IMR-90 (cell line): Measurements from ENCODE around the gene PCSK6.

ENCODE experiments used
- BHLHE40 ChIP-seq: fragments of 150-350 bp; IDR thresholded peaks from 2 replicates; pipeline ENCODE4 v1.6.1; 2016; ENCODE audit warnings: mild to moderate bottlenecking, low read depth, low read length
- CEBPB ChIP-seq: IDR thresholded peaks from 2 replicates; pipeline ENCODE4 v1.6.1; 2012; ENCODE audit warnings: low read depth, low read length, improper control_type of control experiment
- CHD1 ChIP-seq: IDR thresholded peaks from 2 replicates; pipeline ENCODE4 v1.6.1; 2012; ENCODE audit warnings: low read depth, low read length, improper control_type of control experiment
- CTCF ChIP-seq: conservative IDR thresholded peaks from 2 replicates; pipeline ENCODE4 v1.5.1; 2012; ENCODE audit warnings: mild to moderate bottlenecking, low read depth, low read length, improper control_type of control experiment
- FOS ChIP-seq: fragments of 150-350 bp; IDR thresholded peaks from 2 replicates; pipeline ENCODE4 v1.6.1; 2016; ENCODE audit warnings: low read depth, low read length
- MAFK ChIP-seq: IDR thresholded peaks from 2 replicates; pipeline ENCODE4 v1.6.1; 2012; ENCODE audit warnings: low read depth, low read length, improper control_type of control experiment
- MAZ ChIP-seq: IDR thresholded peaks from 2 replicates; pipeline ENCODE4 v1.6.1; 2012; ENCODE audit warnings: low read depth, mild to moderate bottlenecking, low read length, improper control_type of control experiment, moderate library complexity, borderline replicate concordance
- NFE2L2 ChIP-seq: fragments of 150-350 bp; IDR thresholded peaks from 2 replicates; pipeline ENCODE4 v1.6.1; 2016; ENCODE audit warnings: low read depth, mild to moderate bottlenecking, low read length
- POLR2A ChIP-seq: IDR thresholded peaks from 2 replicates; pipeline ENCODE4 v1.6.1; 2012; ENCODE audit warnings: mild to moderate bottlenecking, low read depth, low read length
- RAD21 ChIP-seq: IDR thresholded peaks from 2 replicates; pipeline ENCODE4 v1.6.1; 2012; ENCODE audit warnings: low read length, improper control_type of control experiment
- RCOR1 ChIP-seq: IDR thresholded peaks from 2 replicates; pipeline ENCODE4 v1.6.1; 2012; ENCODE audit warnings: mild to moderate bottlenecking, low read length, improper control_type of control experiment; ENCODE audit not compliant: insufficient replicate concordance
- RFX5 ChIP-seq: IDR thresholded peaks from 2 replicates; pipeline ENCODE4 v1.8.0; 2012; ENCODE audit warnings: low read depth, mild to moderate bottlenecking, low read length, moderate library complexity
- SMC3 ChIP-seq: fragments of 150-350 bp; IDR thresholded peaks from 2 replicates; pipeline ENCODE4 v1.6.1; 2016; ENCODE audit warnings: low read depth, mild to moderate bottlenecking, antibody characterized with exemption, low read length, moderate library complexity
- USF2 ChIP-seq: fragments of 150-350 bp; IDR thresholded peaks from 2 replicates; pipeline ENCODE4 v1.6.1; 2017; ENCODE audit warnings: mild to moderate bottlenecking, antibody characterized with exemption, low read length, low read depth

DNA sequence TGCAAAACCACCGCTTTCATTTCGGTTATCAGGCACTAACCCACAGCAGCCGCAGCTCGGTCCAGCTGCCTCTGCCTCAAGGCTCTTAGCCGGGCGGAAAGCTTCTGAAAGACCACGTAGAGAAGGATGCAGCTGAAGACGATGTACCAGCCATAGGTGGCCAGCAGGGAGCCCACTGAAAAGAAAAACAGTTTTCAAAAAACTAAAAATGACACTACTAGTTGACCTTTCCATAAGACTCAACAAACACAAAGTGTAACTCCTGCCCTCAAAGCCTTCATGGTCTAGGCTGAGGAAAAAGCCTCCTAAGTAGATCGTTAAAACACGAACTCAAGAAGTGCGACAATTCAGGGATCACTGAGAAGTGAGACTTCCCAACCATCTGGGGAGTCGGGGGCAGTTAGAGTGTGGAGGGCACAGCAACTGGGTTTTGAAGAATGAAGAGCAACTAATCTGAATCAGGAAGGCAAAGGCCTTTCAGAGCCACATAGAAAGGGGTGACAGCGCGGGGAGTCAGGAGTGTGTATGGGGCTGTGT lies 212.9 kb downstream of the PCSK6 start:
- TF ChIP-seq POLR2A (no peak), CTCF (peak; percentile 35; the same call in 1 of the 2 replicates), USF2 (no peak), RCOR1 (no peak), CEBPB (no peak), SMC3 (0 out of 2 replicates have a peak, but pooled peaks have one; percentile 11), MAZ (no peak), NFE2L2 (no peak), RAD21 (0 out of 2 replicates have a peak, but pooled peaks have one; percentile 4), RFX5 (no peak), CHD1 (peak; percentile 92), FOS (no peak), MAFK (no peak), BHLHE40 (no peak)
